GM18909 (cell line): Measurements from ENCODE around the gene EPB41L2.
A peak's percentile ranks its signal among the peaks of the same experiment; 100 is the strongest.

Experiments used
- ATAC-seq: cut with Tn5 transposase; IDR thresholded peaks from one replicate; pipeline ENCODE4 v1.9.1; 2021; ENCODE audit warnings: mild to moderate bottlenecking; ENCODE audit not compliant: unreplicated experiment, poor library complexity

Gene EPB41L2

DNA sequence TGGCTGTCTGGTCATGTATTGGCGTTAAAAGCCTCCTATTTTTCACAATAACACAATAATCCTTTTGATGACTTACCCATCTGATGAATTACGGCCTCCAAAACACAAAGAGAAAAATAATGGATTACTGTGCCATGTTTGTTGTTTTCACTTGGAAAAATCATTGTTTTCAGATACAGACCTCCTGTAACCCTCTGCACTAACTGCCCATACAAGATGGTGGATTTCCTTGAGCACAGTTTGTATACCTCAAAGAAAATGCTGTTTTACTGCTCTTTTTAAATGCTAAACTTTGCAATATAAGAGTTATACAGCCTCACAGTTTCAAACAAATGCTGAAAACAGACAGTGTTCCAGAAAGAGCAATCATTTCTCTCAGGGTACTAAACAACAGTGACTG lies 174.8 kb downstream of the EPB41L2 start:
- ATAC-seq = no peak

DNA sequence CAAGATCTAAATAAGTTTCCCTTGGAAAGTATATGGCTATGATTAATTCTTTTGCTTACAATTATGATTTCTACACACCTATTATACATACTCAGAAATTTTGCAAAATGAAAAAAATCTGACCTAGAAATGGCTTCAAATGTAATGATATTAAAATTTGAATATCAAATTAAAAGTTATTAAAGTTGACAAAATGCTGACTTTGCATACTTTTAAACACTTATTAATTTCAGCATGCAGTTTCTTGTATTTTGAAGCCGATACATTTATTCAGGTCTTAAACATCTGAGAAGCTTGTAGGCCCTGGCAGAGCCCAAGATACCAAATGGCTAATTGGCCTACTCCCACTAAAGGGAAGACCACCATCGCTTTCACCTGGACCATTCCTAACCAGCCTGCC lies 176.1 kb downstream of the EPB41L2 start:
- ATAC-seq = no peak

DNA sequence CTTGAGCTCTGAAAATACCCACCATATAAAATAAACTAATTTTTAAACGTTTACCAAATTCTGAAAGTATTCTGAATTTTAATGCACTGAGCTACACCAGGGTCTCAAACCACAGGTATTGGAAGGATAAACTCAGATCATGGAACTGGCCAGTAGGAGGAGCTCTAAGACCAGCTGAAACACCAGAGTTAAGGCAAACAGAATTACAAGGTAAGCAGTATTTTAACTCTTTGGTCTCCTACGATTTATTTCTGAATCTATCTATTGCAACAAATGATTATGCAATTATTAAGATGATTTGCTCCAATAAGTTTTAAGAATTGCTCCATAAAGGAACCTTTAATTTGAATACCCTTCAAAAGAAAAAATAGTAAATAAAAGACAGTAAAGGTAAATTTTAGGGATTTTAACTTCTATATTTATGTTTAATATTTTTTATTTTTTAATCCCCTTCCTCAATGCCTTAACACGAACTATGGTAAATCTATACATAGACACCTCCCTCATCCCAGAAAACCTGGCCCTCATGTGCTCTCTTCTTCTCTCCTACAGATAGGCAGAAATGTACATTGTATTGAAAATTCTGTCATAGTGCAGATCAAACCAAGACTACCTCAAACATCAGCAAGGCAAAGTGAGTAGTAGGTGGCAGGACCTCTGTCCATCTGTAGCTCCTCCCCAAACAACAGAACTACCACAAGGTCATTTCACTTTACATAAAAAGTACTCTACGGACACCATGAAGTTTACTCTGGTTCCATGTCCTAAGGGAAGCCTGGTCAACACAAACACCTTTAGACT lies 177.5 kb downstream of the EPB41L2 start:
- ATAC-seq = peak; percentile 94

DNA sequence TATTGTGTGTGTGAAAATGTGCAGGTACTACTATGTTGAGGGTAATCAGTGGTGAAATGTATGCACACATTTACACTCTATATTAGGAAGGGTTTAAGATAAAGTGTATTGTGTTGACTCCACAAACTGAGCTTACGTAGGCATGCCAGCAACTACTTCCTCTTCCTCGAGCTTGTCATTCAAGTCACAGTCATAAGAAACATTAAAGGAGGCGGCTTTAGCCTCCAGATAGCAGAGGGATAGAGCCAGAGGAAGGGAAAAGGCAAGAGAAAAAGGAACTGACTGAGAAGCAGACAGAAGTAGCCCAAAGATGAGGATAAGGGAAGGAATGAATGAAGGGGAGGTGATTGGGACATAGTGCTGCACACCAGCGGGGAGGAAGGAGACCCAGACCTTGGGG lies 180.7 kb downstream of the EPB41L2 start:
- no peak for ATAC-seq

DNA sequence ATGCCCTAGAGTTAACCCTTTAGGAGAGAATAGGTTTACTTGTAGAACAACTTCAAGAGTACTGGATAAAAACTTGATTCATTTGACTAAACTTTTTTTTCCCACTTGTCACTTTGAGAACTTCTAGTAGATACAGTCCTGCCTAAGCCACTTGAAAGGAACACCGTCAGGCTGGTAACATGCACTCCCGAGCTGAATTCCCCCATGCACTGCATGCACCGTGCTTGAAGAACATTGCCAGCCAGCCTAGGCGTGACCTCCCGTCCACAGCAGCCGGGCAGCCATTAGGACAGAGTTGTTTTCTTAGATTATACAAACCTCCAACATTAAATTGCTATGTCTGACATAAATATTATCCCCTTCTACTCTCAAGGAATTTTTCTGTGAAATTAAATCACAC lies 183.2 kb downstream of the EPB41L2 start:
- ATAC-seq = no peak

DNA sequence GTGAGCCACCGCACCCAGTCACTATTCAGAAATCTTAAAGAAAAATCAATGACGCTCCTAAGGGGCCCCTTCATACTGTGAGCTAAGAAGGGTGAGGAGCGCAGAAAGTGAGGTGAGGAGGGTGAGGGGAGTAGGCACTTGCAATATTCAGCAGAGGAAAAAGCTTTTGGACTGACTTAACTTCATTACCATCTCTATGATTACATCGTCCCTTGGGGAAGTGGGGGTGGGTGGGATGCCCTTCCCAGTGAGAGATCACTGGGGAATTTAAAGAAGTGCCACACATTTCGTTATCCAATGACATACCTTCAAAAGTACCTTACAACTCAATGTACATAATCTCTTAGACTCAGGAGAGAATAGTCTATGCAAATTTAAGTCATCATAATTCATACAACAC lies 189.3 kb downstream of the EPB41L2 start:
- ATAC-seq = no peak

DNA sequence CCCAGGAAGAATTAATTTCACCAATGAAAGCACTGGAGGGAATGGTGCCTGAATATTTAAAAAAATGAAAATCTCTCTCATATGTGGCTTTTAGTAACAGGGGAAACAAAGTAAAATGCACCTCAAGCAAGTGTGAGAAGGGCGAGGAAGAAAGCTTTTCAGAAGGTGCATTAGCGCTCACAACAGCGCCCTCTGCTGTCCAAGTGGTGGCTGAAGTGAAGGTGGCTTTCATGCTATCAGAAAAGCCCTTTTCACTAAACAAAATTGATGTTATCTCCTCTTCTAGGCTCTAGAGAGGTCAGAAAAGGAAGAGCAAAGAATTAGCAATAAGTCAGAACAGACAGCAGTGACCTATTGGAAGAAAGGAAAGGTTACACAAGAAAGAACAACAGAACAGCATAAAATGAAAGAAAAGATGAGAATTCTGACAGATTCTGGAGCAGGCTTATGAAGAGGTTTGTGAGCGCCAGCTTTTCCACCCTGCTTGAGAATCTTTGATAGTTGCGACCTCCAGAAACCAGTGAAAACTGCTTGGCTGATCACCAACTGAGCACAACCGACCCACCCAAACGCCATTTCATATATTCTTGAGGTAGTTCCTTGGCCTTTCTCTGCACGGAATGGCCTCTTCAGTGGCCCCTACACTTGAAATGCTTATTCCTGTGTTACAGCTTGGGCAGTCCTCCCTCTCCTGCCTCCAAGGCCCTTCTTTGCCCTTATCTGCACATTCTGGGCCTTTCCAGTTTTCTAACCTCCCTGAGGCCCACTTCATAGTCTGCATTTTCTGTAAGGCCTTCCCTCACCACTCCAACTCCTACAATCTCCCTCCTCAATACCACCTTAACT lies 190.6 kb downstream of the EPB41L2 start:
- ATAC-seq = peak; percentile 74

DNA sequence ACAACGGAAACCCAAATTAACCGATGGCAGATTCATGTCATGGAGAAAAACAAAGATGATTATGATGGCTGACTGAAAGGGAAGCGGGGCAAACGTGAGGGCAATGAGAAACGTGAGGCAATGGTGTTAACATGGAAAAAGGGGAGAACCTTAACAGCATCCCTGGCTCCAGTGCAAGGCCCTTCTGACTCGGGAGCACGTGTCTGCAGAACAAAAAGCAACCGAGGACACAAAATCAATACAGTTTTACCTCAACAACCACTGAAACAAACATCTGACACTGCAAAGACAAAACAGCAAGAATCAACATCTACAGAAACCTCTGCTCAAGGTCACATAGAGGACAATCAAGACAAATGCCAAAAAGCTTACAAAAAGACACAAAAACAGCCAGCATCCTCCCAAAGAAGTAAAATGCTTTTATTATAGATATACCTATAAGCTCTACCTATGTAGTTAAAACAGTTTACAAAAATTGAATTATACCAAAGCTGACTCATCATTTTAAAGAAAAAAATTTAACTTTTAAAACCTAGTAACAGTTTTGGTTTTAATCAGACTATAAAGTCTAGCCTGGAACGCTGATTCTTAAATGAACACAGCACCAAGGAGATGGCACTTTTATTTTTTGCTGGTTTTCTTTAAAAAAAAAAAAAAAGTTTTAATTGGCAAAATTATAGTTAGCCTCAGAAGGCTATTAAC lies 192.7 kb downstream of the EPB41L2 start:
- no peak for ATAC-seq

DNA sequence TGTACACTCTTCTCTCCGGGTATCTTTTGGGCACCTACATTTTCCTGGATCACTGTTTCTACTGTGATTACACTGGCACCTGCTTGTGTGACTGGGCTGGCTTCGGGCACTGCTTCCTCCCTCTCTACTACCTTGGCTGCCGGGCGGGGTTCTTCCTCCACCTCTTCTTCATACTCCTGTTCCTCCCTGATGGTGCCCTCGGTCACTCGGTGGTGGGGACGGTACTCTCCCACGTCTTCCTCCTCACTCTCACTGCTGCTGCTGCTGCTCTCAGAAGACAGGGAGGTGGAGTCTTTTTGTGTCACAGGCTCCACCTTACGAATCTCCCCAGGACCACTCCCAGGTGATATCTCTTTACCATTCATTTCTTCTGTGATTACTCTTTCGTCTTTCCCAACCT lies 193.4 kb downstream of the EPB41L2 start:
- ATAC-seq = no peak

DNA sequence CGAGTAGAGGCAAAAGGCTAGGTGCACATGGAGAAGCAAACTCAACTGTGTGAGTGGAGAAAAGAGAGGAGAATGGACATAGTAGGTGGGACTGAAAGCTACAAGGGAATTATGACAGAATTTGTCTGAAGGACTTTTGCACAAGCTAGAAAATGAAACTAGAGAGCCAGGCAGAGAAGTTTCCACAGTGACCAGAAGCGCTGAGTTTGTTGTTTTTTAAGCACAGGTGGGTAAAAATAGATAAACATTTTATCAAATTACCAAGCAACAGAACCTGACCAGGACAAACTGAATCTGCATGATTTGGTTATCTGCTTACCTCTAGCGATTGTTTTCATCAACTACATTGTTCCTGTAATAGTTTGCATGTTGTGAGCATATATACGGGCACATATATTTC lies 197.3 kb downstream of the EPB41L2 start:
- no peak for ATAC-seq

DNA sequence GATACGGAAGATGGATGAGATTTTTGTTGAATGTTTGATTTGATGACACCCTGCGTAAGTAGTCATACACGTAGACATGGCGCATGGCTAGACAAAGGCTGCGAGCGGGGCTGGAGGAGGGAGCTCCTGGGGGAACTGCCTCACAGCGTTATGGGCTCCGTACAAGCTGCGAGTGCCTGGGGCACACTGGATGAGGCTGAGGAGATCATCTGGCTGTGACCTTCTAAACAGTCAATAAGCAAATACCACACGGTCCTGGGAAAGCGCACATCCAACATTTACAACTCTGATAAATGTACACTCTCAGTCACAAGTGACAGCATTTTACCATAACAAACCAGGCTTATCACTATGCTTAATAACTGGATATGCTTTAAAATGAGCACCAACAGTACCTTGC lies 198.7 kb downstream of the EPB41L2 start:
- no peak for ATAC-seq

DNA sequence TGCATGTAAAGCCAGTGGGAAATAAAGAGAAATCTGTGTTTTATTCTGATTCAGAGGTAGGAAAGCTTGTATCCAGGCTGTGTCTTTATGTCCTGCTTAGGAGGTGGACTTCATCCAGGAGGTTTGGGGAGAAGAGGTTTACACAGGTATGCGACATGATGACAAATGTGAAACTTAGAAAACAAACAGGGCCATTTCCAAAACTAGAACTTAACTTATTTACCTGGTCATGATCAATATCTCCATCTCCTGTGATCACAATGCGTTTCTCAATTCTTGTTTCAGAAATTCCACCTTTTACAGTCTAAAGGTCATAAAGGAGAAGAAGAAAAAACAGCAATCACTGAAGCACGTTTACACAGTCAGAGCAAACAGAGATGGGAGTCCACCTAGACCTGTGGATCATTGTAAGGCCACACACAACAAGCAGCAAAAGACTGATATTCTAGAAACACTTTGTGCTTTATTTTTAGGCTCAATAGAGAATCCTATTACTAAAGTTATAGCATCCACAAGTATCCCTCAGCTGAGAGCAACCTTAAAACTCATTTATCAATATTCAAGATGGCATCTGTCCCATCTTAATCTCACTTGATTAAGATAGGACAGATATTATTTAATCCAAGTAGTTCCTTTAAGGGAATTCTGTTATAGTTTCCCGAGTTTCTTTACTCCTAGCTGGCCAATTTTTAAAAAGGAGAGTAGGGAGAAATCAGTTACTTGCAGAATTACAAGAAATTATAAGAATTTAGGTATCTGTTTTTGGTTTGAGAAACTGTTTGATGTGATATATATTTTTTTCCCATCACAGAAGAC lies 199.4 kb downstream of the EPB41L2 start:
- ATAC-seq = no peak

DNA sequence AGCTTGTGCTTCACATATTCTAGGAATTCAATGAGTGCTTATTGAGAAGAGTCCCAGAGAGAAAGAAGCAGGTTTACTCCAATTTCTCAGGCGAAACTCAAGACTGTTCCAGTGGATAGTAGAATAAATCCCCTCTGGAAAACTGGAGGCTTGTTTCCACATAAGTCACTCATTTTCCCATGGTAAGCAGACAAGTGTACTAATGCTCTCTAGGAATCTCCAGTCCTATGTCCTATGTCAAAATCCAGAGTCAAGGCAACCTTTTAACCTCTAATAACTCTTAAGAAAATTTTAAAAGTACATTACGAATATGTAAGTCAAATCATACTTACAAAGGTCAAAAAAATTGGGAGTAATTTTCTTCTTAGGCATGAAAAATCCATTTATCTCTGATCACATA lies 200.7 kb downstream of the EPB41L2 start:
- no peak for ATAC-seq

DNA sequence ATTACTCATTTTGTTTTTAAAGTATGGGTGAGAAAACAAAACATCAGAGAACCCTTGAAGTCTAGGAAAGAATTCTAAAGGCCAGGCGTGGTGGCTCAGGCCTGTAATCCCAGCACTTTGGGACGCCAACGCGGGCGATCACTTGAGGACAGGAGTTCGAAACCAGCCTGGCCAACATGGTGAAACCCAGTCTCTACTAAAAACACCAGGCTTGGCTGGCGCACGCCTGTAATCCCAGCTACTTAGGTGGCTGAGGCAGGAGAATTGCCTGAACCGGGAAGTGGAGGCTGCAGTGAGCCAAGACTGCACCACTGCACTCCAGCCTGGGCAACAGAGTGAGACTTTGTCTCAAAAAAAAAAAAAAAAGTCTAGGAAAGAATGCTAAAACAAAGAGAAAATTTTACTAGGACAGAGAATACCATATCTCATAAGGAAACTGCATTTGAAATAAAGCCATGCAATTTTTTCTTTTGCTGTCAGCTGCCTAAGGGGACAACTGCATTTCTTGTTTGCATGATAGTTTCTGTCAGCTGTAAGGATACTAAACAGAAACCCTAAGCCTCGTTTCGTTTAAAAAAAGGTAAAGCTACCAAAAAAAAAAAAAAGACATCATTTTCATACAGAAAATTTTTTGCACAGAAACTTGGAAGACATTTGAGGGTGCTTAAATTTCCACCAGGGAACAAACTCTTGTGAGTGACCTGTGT lies 203.7 kb downstream of the EPB41L2 start:
- ATAC-seq = no peak

DNA sequence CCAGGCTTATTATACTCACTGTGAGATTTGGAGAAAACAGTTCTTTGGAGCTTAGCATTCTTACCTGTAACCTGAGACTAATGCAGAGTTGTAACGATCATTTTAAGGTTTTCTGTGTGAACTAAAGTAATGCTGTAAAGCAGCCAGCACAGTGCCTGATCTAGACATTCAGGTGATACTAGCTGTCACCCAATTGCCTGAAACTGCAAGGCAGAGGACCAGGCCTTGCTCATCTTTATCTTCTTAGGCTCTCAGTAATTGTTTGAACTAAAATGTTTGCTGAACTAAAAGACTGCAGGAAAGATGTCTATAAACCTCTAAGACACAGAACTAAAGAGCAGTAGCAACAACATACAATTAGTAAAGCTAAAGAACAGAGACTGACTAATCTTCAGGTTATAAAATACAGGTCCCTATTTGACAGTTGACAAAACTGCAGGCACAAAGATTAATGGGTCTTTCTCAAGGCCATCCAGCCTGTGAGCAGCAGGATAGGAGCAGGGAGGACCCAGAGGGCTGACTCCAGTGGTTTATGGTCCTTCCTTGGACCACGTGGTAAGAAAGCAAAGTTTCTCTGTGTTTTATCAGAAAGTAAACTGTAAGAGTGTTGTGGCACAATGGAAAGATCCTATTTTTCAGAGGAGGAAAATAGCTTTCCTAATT lies 204.4 kb downstream of the EPB41L2 start:
- no peak for ATAC-seq

DNA sequence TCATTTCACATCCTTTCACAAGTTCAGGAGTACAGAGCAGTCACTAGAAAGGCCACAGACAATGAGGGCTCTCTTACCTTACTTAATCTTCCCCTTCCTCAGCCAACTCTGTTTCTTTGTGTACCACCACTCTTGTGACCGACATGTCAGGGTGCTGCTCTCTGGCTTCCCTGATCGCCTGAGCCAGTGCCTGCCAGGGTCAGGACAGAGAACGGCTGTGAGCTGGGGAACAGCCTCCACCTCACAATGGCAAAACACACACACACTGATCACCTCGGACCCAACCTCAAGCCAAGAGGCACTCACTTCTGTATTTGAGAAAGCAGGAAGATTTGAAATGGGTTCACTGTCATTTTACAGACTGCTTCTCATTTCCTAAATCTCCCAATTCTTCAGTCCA lies 205.0 kb downstream of the EPB41L2 start:
- no peak for ATAC-seq

DNA sequence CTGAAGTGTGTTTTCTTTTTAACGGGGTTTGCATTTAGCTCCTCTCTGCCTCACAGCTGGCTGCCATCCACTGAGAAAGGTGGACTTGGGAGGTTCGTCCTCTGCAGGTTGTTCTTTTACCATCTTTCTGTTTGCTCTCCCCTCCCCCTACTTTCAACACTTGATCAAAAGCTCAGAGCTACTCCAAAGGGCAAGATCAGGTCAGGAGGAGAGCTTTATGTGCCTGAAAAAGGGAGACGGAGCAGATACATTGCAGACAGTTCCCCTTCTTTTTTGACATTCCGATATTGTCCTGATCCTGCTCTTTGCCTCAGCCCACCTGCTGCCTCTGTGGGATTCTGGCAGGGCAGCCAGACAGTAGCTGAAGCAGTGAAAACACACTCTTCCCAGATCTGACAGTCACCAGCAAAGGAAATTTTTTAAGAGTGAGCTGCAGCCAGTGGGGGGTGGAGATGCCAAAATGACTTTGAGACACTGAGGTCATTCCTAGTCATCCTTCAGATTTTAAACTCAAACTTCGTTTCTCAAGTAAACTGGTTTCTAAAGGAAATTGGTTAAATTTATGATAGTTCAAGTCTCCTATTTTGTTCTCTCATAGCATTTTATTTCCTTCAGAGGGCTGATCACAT lies 209.4 kb downstream of the EPB41L2 start:
- ATAC-seq = no peak

DNA sequence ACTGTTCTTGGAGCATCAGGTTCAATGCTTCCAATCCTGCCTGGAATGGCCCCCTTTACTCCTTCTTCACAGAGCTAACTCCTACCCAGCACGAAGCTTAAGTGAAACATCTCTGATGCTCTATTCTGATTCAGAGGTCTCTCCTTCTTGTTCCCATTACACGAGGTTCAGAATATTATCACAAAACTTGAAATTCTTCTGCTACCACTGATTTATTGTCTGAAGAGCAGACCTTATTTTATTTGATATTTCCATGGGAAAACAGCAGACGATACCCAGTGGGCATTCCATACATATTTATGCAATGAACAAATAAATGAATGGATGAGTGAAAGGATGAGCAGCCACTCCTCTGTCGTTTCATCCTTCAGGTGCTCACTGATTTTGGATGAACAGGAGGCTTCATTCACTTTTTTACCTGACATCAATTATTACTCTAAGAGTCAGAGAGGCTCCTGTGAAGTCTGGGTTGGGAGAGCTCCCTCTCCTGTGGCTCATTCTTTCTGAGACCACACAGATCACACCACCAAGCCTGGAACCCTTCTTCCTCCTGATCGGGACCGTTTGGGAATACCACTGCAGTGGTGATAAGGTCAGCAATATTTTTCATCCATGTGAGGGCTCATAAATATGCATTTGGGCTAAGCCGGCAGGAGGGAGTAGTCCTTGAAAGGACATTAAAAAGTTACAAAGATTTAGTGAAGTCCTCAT lies 210.0 kb downstream of the EPB41L2 start:
- no peak for ATAC-seq
